ENCODE measurements around the gene LNX1.

DNA sequence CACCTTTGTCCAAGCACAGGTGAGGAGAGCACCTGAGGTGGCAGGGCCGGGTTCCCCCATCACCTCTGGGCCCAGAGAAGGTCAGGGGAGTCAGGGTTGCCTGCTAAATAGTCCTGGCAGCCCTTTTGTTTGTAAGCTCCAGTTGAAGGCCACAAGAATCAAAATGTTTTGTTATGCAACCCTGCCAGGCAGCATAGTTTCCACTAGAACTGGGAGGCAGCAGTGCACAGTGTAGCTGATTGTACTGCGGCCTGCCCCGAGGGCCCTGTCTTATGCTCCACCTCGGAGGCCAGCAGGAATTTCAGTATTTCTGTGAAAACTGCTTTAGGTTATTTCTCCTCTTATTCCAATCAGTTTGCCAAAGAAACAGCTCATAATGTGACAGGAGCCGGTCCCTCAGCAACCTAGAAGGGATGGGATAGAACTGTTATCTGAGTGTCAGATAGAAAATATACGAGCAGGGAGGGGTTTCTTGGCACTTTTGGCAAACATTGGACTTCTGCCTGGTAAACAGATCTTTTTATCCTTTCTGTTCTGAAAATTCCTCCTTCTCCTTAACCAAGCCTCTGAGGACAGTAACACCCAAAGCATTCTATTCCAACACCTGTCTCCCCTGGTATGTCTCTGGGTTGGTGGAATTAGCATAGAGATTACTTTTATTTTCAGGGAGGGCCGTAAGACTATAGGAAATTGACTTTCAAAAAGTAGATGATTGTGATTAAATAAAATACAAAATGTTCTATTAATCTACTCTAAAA, 93.6 kb downstream of the LNX1 start:
- TF ChIP-seq EZH2 (IDR thresholded peaks at IDR 0.05; ENCODE audit: borderline replicate concordance, control insufficient read depth, low read depth, low read length), result no peak
- TF ChIP-seq RCOR1 (conservative IDR thresholded peaks at IDR 0.05; ENCODE audit: low read depth, low read length), result no peak
- TF ChIP-seq, protein P1, sequence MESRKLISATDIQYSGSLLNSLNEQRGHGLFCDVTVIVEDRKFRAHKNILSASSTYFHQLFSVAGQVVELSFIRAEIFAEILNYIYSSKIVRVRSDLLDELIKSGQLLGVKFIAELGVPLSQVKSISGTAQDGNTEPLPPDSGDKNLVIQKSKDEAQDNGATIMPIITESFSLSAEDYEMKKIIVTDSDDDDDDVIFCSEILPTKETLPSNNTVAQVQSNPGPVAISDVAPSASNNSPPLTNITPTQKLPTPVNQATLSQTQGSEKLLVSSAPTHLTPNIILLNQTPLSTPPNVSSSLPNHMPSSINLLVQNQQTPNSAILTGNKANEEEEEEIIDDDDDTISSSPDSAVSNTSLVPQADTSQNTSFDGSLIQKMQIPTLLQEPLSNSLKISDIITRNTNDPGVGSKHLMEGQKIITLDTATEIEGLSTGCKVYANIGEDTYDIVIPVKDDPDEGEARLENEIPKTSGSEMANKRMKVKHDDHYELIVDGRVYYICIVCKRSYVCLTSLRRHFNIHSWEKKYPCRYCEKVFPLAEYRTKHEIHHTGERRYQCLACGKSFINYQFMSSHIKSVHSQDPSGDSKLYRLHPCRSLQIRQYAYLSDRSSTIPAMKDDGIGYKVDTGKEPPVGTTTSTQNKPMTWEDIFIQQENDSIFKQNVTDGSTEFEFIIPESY (IDR thresholded peaks at IDR 0.05), result no peak
- TF ChIP-seq, protein P2, sequence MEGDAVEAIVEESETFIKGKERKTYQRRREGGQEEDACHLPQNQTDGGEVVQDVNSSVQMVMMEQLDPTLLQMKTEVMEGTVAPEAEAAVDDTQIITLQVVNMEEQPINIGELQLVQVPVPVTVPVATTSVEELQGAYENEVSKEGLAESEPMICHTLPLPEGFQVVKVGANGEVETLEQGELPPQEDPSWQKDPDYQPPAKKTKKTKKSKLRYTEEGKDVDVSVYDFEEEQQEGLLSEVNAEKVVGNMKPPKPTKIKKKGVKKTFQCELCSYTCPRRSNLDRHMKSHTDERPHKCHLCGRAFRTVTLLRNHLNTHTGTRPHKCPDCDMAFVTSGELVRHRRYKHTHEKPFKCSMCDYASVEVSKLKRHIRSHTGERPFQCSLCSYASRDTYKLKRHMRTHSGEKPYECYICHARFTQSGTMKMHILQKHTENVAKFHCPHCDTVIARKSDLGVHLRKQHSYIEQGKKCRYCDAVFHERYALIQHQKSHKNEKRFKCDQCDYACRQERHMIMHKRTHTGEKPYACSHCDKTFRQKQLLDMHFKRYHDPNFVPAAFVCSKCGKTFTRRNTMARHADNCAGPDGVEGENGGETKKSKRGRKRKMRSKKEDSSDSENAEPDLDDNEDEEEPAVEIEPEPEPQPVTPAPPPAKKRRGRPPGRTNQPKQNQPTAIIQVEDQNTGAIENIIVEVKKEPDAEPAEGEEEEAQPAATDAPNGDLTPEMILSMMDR (IDR thresholded peaks at IDR 0.05 in 2 of 3, conservative IDR thresholded peaks at IDR 0.05 in 1 of 3; ENCODE audit: control insufficient read depth in 2 of 3, extremely low read depth in 1 of 3, insufficient read depth in 1 of 3, low read depth in 3 of 3, low read length in 3 of 3), result no peak
- no peak for TF ChIP-seq HDAC6 (IDR thresholded peaks at IDR 0.05; ENCODE audit: unreplicated experiment)
- TF ChIP-seq, protein P3, sequence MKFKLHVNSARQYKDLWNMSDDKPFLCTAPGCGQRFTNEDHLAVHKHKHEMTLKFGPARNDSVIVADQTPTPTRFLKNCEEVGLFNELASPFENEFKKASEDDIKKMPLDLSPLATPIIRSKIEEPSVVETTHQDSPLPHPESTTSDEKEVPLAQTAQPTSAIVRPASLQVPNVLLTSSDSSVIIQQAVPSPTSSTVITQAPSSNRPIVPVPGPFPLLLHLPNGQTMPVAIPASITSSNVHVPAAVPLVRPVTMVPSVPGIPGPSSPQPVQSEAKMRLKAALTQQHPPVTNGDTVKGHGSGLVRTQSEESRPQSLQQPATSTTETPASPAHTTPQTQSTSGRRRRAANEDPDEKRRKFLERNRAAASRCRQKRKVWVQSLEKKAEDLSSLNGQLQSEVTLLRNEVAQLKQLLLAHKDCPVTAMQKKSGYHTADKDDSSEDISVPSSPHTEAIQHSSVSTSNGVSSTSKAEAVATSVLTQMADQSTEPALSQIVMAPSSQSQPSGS (IDR thresholded peaks at IDR 0.05; ENCODE audit: low read length), result no peak
- no peak for TF ChIP-seq SP1 (IDR thresholded peaks at IDR 0.05; ENCODE audit: low read depth, low read length)
- no peak for TF ChIP-seq BACH1 (IDR thresholded peaks at IDR 0.05; ENCODE audit: borderline replicate concordance)
- no peak for TF ChIP-seq POLR2AphosphoS5 (IDR thresholded peaks at IDR 0.05; ENCODE audit: low read length)
- TF ChIP-seq MEF2B (IDR thresholded peaks at IDR 0.05; ENCODE audit: partially characterized antibody, poor library complexity, severe bottlenecking), result no peak
- TF ChIP-seq, protein P4, sequence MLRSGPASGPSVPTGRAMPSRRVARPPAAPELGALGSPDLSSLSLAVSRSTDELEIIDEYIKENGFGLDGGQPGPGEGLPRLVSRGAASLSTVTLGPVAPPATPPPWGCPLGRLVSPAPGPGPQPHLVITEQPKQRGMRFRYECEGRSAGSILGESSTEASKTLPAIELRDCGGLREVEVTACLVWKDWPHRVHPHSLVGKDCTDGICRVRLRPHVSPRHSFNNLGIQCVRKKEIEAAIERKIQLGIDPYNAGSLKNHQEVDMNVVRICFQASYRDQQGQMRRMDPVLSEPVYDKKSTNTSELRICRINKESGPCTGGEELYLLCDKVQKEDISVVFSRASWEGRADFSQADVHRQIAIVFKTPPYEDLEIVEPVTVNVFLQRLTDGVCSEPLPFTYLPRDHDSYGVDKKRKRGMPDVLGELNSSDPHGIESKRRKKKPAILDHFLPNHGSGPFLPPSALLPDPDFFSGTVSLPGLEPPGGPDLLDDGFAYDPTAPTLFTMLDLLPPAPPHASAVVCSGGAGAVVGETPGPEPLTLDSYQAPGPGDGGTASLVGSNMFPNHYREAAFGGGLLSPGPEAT (IDR thresholded peaks at IDR 0.05; ENCODE audit: low read depth), result no peak
- TF ChIP-seq, protein P5, sequence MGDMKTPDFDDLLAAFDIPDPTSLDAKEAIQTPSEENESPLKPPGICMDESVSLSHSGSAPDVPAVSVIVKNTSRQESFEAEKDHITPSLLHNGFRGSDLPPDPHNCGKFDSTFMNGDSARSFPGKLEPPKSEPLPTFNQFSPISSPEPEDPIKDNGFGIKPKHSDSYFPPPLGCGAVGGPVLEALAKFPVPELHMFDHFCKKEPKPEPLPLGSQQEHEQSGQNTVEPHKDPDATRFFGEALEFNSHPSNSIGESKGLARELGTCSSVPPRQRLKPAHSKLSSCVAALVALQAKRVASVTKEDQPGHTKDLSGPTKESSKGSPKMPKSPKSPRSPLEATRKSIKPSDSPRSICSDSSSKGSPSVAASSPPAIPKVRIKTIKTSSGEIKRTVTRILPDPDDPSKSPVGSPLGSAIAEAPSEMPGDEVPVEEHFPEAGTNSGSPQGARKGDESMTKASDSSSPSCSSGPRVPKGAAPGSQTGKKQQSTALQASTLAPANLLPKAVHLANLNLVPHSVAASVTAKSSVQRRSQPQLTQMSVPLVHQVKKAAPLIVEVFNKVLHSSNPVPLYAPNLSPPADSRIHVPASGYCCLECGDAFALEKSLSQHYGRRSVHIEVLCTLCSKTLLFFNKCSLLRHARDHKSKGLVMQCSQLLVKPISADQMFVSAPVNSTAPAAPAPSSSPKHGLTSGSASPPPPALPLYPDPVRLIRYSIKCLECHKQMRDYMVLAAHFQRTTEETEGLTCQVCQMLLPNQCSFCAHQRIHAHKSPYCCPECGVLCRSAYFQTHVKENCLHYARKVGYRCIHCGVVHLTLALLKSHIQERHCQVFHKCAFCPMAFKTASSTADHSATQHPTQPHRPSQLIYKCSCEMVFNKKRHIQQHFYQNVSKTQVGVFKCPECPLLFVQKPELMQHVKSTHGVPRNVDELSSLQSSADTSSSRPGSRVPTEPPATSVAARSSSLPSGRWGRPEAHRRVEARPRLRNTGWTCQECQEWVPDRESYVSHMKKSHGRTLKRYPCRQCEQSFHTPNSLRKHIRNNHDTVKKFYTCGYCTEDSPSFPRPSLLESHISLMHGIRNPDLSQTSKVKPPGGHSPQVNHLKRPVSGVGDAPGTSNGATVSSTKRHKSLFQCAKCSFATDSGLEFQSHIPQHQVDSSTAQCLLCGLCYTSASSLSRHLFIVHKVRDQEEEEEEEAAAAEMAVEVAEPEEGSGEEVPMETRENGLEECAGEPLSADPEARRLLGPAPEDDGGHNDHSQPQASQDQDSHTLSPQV (IDR thresholded peaks at IDR 0.05), result no peak
- TF ChIP-seq POLR2A (IDR thresholded peaks at IDR 0.05; ENCODE audit: low read depth, low read length), result no peak

Data from GM12878 (cell line).